HG03025 (cell line): Measurements from ENCODE around the gene RIPK3.
A peak's percentile ranks its signal among the peaks of the same experiment; 100 is the strongest.
"Not testable (repeated sequence)": the region's sequence is repeated elsewhere in the genome, so short reads cannot be mapped to it uniquely, and the experiment has no call there.

Source experiments
- ATAC-seq: cut with Tn5 transposase; IDR thresholded peaks from one replicate; pipeline ENCODE4 v1.9.1; 2021; ENCODE audit warnings: mild to moderate bottlenecking, moderate library complexity; ENCODE audit not compliant: unreplicated experiment, low FRiP score

The RIPK3 gene

GRCh38 chr14:24348186-24348585 lies 8.4 kb upstream of the RIPK3 start:
- no peak for ATAC-seq

- no peak for ATAC-seq
These were observed 7.3 kb upstream of the RIPK3 start for GRCh38 chr14:24347134-24347533.

GRCh38 chr14:24343795-24344660 lies 4.2 kb upstream of the RIPK3 start:
- ATAC-seq, result no peak

- ATAC-seq, result no peak
These were observed 3.1 kb upstream of the RIPK3 start for GRCh38 chr14:24342889-24343288.

DNA sequence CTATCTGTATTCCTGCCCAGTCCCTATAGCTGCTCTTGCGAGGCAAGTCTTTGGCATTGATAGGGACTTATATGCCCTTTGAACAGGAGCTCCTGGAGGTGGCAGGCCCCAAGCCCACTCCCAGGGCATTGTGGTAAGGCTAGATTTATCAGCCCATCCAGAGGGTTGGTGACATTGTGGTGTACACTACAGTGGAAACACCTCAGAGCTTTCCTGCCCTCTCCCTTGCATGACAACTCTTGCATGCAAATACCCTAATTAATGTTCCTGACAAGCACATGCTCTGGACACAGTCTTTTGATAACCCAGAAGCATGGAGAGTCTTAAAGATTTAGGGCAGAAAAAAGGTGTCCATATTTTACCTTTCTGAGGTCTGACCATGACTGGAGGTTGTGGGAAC lies 815 bp upstream of the RIPK3 start:
- no peak for ATAC-seq

GRCh38 chr14:24338843-24339242 lies 948 bp downstream of the RIPK3 start:
- ATAC-seq, result no peak

DNA sequence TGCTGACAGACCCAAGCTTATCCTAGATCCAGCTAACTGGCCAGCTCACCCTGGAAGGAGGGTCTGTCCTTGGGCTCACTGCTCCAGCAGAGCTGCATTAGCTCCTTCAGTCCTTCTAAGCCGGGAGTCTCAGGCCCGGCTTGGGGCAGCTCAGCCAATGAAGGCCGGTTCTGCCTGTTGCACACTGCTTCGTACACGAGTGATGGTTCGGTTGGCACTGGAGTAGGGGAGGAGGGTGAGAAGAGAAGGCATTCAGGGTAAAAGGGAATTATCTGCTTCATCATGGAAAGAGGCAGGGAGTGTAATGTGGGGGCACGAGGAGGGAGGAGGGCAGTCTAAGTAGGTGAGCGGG lies 2.0 kb downstream of the RIPK3 start:
- no peak for ATAC-seq

- ATAC-seq, result no peak
These were observed 2.5 kb downstream of the RIPK3 start for GRCh38 chr14:24337144-24337823.

DNA sequence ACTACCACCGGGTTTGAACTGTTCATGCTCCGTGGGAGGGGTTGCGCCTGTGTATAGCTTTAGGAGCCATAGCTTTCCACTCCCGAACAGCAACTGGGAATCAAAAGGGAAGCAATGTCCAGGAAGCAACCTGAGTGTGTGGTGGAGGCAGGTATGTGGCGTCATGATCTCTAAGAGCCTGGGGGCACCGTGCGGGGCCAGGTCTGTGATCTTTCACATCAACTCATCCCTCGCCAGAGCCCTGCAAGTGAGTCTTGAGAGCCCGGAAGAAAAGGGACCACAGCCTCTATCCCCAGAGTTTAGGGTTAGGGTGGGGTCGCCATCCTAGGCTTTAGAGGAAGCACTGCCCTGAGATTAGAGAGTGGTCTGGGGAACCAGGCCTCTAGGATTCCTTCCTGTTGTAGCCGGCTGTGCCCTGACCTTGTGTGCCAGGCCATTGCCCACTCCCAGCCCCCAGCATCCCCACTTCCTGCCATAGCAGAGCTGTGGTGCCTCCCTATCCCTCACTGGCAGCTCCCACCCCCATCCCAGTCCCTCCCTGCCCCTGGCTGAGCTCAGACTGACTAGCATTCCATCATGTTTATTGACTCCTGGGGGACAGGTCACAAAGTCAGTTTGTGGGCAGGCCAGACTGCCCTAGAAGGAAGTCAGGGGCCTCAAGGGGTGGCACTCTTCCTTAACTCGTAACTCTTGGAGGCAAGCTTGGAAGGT lies 4.2 kb downstream of the RIPK3 start:
- ATAC-seq, result no peak

GRCh38 chr14:24334431-24335291 lies 5.1 kb downstream of the RIPK3 start, which contains the start of gene ADCY4:
Gene ADCY4, minus strand, starts transcription at chr14:24335071. Its CDS starts 419 bp downstream, at chr14:24334652.
- no peak for ATAC-seq

DNA sequence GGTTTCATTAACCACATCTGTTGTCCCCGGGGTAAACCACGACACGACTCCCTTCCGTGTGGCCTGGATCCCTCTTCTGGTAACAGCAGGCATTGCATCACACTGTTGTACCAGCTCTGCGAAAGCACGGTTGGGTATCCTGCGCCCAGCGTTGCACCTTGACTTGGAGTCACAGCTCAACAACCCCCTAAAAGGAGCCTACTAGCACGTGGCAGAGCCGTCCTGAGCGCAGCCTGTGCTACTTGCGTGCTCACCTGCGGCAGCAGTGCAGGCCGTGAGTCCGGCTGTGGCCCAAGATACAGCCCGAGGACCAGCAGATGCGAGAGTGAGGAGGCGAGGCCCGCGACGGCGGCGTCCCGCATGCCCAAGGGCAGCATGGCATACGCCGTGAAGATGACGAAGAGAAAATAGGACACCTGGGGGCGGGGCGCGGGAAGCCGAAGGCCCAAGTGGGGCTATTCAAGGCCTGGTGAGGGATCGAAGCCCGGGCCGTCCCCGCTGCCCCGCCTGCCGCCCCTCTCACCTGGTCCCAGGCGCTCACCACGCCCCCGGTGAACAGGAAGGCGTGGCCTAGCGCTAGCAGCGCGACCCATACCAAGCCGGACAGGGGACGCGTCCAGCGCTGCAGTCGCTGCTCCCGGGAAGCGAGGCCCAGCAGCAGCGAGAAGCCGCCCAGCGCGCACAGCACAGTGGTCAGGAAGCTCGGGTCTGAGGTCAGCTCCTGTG lies 7.4 kb downstream of the RIPK3 start:
- ATAC-seq, result peak; percentile 82

DNA sequence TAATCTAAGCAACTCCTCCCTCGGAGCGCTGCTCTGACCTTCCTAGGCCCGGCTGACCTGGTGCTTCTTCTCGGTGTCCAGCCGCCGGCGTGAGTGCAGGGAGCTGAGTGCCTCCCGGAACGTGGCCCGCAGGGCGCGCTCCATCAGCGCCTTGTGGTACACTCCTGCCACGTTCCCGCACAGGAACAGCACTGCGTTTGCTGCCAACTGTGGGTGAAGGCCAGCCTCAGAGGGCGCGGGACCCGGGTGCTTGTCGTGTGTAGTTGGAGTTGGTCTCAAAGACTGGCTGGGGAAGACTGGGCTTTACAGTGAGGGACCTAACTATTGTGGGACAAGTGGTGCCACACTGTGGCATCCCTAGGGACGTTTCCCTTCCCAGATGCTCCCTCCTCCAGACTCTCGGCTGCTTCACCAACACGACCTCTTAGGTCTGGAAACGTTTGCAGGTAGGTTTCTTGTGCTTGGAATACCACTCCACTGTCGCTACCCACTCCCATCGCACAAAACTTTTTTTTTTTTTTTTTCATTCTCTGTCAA lies 8.0 kb downstream of the RIPK3 start:
- ATAC-seq, result no peak

GRCh38 chr14:24330973-24331674 lies 8.7 kb downstream of the RIPK3 start:
- no peak for ATAC-seq

DNA sequence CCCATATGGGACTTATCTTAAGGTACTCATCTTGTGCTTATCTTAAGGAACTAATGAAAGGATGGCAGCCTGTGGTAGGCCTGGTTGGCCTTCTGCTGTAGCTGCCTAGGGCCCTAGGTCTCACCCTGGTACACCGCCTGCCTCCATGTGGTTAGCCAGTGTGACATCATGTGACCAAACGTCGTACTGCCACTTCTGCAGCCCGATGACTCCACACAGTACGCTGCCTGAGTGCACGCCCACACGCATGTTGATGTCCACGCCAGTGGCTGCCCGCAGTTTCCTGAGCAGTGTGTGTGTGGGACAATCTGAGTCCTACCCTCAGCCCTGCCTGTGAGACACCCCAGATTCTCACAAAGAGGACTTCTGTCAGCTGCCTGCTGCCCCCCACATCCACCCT lies 10.1 kb downstream of the RIPK3 start:
- no peak for ATAC-seq

GRCh38 chr14:24329073-24329663 lies 10.6 kb downstream of the RIPK3 start:
- ATAC-seq, result no peak

DNA sequence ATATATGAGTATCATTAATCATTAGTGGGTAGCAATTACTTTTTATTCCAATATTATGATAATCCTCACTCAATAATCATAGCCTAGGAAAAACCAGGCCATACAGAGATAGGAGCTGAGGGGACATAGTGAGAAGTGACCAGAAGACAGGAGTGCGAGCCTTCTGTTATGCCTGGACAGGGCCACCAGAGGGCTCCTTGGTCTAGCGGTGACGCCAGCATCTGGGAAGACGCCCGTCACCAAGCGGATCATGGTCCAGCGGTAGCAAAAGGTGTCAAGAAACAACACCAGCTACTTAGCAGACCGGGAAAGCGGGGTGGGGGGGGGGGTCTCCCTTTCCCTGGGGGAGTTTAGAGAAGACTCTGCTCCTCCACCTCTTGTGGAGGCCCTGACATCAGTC lies 11.9 kb downstream of the RIPK3 start:
- not testable (repeated sequence) for ATAC-seq

GRCh38 chr14:24327303-24327702 lies 12.5 kb downstream of the RIPK3 start:
- no peak for ATAC-seq

GRCh38 chr14:24325963-24326362 lies 13.8 kb downstream of the RIPK3 start:
- ATAC-seq, result no peak
